Vagina (tissue), 2 donors: ENCODE results near the gene HRH2.

ENCODE experiments used
- POLR2A ChIP-seq, 2 donors: fragments of 450-650 bp; IDR thresholded peaks; one replicate each; pipeline ENCODE4 v1.6.1; 2017; ENCODE audit warnings: antibody characterized with exemption in 2 of 2, mild to moderate bottlenecking in 2 of 2, moderate library complexity in 2 of 2
- POLR2AphosphoS5 ChIP-seq, 2 donors: sonication (generic); formaldehyde crosslinking; IDR thresholded peaks; one replicate each; pipeline ENCODE4 v1.9.0; 2017; ENCODE audit warnings: antibody characterized with exemption in 2 of 2, mild to moderate bottlenecking in 2 of 2, low read depth in 1 of 2; ENCODE audit not compliant: insufficient read depth in 1 of 2
- TF ChIP-seq, protein P1 (sequence below), 3 experiments: fragments of 450-650 bp in 2 of 3; fragments of 200-600 bp in 1 of 3; sonication (generic) in 1 of 3; IDR thresholded peaks; one replicate each; pipeline ENCODE4 v1.5.1; 2017 to 2019; ENCODE audit warnings: antibody characterized with exemption in 3 of 3, mild to moderate bottlenecking in 2 of 3, moderate library complexity in 2 of 3

DNA sequence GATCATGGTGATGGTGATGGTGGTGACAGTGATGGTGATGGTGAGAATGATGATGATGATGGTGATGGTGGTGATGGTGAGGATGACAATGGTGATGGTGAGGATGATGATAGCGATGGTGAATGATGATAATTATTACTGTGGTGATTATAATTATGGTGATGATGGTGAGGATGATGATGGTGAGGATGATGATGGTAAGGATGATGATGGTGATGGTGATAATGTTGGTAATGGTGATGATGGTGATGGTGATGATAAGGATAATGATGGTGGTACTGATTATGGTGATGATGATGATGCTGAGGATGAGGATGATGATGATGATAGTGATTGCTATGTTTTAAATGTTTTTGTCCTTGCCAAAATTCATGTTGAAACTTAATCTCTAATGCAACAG is 37.3 kb upstream of the HRH2 start:
- TF ChIP-seq POLR2AphosphoS5 (IDR thresholded peaks at IDR 0.05; ENCODE audit: insufficient read depth in 1 of 2, low read depth in 1 of 2) (no peak), POLR2A (IDR thresholded peaks at IDR 0.05) (no peak)
- TF ChIP-seq, protein P1, sequence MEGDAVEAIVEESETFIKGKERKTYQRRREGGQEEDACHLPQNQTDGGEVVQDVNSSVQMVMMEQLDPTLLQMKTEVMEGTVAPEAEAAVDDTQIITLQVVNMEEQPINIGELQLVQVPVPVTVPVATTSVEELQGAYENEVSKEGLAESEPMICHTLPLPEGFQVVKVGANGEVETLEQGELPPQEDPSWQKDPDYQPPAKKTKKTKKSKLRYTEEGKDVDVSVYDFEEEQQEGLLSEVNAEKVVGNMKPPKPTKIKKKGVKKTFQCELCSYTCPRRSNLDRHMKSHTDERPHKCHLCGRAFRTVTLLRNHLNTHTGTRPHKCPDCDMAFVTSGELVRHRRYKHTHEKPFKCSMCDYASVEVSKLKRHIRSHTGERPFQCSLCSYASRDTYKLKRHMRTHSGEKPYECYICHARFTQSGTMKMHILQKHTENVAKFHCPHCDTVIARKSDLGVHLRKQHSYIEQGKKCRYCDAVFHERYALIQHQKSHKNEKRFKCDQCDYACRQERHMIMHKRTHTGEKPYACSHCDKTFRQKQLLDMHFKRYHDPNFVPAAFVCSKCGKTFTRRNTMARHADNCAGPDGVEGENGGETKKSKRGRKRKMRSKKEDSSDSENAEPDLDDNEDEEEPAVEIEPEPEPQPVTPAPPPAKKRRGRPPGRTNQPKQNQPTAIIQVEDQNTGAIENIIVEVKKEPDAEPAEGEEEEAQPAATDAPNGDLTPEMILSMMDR (IDR thresholded peaks at IDR 0.05): no peak
